ENCODE data around the gene RAP1GDS1.

RAP1GDS1 gene

DNA sequence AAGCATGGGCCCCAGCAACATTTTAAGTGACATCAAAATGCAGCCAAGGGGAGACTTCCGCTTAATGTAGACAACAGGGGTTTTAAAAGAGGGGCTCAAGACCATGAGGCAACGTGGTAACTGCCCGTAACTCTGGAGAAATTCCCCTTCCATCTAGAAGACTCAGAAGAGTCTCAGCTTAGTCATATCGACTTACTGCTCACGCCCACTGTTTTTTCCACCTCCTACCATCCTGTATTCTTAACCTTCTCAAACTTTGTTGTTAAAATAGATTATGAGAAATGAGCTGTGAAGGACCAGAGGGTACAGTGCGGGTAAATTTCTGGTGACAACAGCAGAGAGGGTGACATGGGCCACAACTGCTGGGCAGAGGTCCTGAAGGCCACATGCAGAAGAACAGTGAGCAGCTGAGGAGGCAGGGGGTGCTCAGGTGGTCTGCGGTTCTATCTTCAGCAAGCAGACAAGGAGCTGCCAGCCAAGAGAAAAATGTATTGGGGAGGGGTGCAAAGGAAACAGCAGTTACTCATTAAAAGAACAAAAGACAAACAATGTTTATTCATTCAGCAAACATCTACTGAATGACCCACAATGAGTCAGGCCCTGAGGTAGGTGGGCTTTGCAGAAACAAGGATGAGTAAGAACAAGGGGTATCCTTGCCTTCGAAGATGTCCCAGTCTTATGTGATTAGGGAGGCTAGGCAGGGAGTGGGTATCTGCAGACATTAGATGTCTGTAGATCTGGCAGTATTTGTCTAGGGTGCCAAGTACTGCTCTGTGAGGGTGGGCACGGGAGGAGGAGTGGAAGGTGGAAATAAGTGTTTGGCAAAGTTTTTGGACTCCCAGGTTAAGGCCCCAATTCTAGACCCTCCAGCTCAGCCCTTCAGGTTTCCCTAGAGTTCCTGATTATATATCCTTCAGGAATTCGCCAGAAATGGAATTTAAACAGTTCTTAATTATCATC is 221.9 kb downstream of the RAP1GDS1 start:
- peak; percentile 31 for DNase-seq (ENCODE audit: low read depth)

- no peak for DNase-seq (ENCODE audit: low read depth)
These were observed 222.8 kb downstream of the RAP1GDS1 start for GRCh38 chr4:98484031-98484430.

GRCh38 chr4:98485816-98486345 is 224.7 kb downstream of the RAP1GDS1 start:
- no peak for DNase-seq (ENCODE audit: low read depth)

- DNase-seq (ENCODE audit: low read depth), result no peak
These were observed 229.1 kb downstream of the RAP1GDS1 start for GRCh38 chr4:98490251-98490650.

- no peak for DNase-seq (ENCODE audit: low read depth)
These were observed 230.8 kb downstream of the RAP1GDS1 start for GRCh38 chr4:98491899-98492559.

- no peak for DNase-seq (ENCODE audit: low read depth)
These were observed 232.1 kb downstream of the RAP1GDS1 start for GRCh38 chr4:98493296-98493695.

All from HS-5 (cell line).